CD14-positive monocyte (primary cell): ENCODE data around the gene YTHDF1. TPM values are rescaled to one million over a fixed set of nuclear protein-coding genes. Genes with fewer than 3 reads are reported as not detected.

Source experiments
- DNase-seq, 3 donors: peaks; one replicate each; pipeline ENCODE4 v3.0.0-alpha.2; 2011 to 2022
- H2AFZ ChIP-seq: 2 replicates; pipeline ENCODE4 v1.6.0; 2012; ENCODE audit warnings: mild to moderate bottlenecking, low read depth, low read length, inconsistent platforms; ENCODE audit not compliant: insufficient read depth, poor library complexity, severe bottlenecking
- H3K27ac ChIP-seq, 2 donors: 1 replicate in 1 of 2; 2 replicates in 1 of 2; pipeline ENCODE4 v1.5.1; 2012 to 2013; ENCODE audit warnings: low read length in 2 of 2, control low read depth in 1 of 2, inconsistent platforms in 1 of 2, low read depth in 1 of 2, mild to moderate bottlenecking in 1 of 2
- H3K27me3 ChIP-seq, 2 donors: one replicate each; pipeline versions ENCODE4 v1.6.0 to v1.6.1; 2011 to 2013; ENCODE audit warnings: low read length in 2 of 2; ENCODE audit not compliant: control insufficient read depth in 2 of 2, insufficient read depth in 2 of 2
- H3K36me3 ChIP-seq, 2 donors: replicated peaks in 1 of 2; 1 replicate in 1 of 2; 2 replicates in 1 of 2; pipeline versions ENCODE4 v1.5.1 to v1.6.1; 2012 to 2013; ENCODE audit warnings: low read length in 2 of 2, control low read depth in 1 of 2, inconsistent platforms in 1 of 2, mild to moderate bottlenecking in 1 of 2; ENCODE audit not compliant: insufficient read depth in 2 of 2, control insufficient read depth in 1 of 2
- H3K4me1 ChIP-seq, 2 donors: 1 replicate in 1 of 2; 2 replicates in 1 of 2; pipeline versions ENCODE4 v1.5.1 to v1.6.1; 2012 to 2013; ENCODE audit warnings: low read length in 2 of 2, control low read depth in 1 of 2, inconsistent platforms in 1 of 2, mild to moderate bottlenecking in 1 of 2, moderate library complexity in 1 of 2; ENCODE audit not compliant: insufficient read depth in 2 of 2, control insufficient read depth in 1 of 2
- H3K4me2 ChIP-seq: replicated peaks from 2 replicates; pipeline ENCODE3; 2012; ENCODE audit warnings: low read length, moderate library complexity, mild to moderate bottlenecking; ENCODE audit not compliant: poor library complexity, severe bottlenecking; ENCODE audit errors: extremely low read depth
- H3K4me3 ChIP-seq, 3 experiments: fragments of 200-600 bp in 1 of 3; sonication (generic) in 1 of 3; replicated peaks in 1 of 3; 1 replicate in 2 of 3; 2 replicates in 1 of 3; pipeline ENCODE4 v1.5.1; 2011 to 2013; ENCODE audit warnings: low read length in 3 of 3, mild to moderate bottlenecking in 3 of 3, control low read depth in 2 of 3, low read depth in 2 of 3, inconsistent platforms in 1 of 3, moderate library complexity in 1 of 3
- H3K79me2 ChIP-seq: 2 replicates; pipeline ENCODE4 v1.6.0; 2012; ENCODE audit warnings: mild to moderate bottlenecking, control low read depth, inconsistent platforms, low read length, moderate library complexity; ENCODE audit not compliant: insufficient read depth
- H3K9ac ChIP-seq: 2 replicates; pipeline ENCODE4 v1.6.0; 2017; ENCODE audit warnings: low read length, mild to moderate bottlenecking; ENCODE audit not compliant: insufficient read depth, poor library complexity, severe bottlenecking
- H3K9me3 ChIP-seq, 2 donors: replicated peaks in 1 of 2; 1 replicate in 1 of 2; 2 replicates in 1 of 2; pipeline versions ENCODE4 v1.5.1 to v1.6.1; 2012 to 2013; ENCODE audit warnings: low read length in 2 of 2, control low read depth in 1 of 2; ENCODE audit not compliant: control insufficient read depth in 1 of 2, insufficient read depth in 1 of 2
- H4K20me1 ChIP-seq: 2 replicates; pipeline ENCODE4 v1.6.0; 2012; ENCODE audit warnings: mild to moderate bottlenecking, low read length, control low read depth, moderate library complexity; ENCODE audit not compliant: insufficient read depth
- H3K27ac Mint-ChIP-seq, 7 donors: one replicate each; pipeline ENCODE4 v1.8.0; 2020; ENCODE audit warnings: mild to moderate bottlenecking in 7 of 7, mixed read lengths in 7 of 7, moderate library complexity in 6 of 7, inconsistent platforms in 2 of 7
- H3K27me3 Mint-ChIP-seq, 3 donors: one replicate each; pipeline ENCODE4 v1.8.0; 2021 to 2022; ENCODE audit warnings: low read depth in 3 of 3, mild to moderate bottlenecking in 3 of 3, mixed read lengths in 3 of 3, moderate library complexity in 3 of 3, inconsistent platforms in 1 of 3
- H3K36me3 Mint-ChIP-seq, 2 donors: one replicate each; pipeline ENCODE4 v1.8.0; 2020; ENCODE audit warnings: mixed read lengths in 2 of 2, inconsistent platforms in 1 of 2, mild to moderate bottlenecking in 1 of 2
- H3K4me1 Mint-ChIP-seq: one replicate; pipeline ENCODE4 v1.8.0; 2020; ENCODE audit warnings: mild to moderate bottlenecking, mixed read lengths
- H3K4me3 Mint-ChIP-seq, 2 donors: one replicate each; pipeline ENCODE4 v1.8.0; 2020; ENCODE audit warnings: mild to moderate bottlenecking in 2 of 2, mixed read lengths in 2 of 2, moderate library complexity in 1 of 2
- H3K9me3 Mint-ChIP-seq, 7 donors: one replicate each; pipeline ENCODE4 v1.8.0; 2020 to 2022; ENCODE audit warnings: mixed read lengths in 7 of 7, mild to moderate bottlenecking in 6 of 7, moderate library complexity in 6 of 7, inconsistent platforms in 2 of 7
- CTCF ChIP-seq: fragments of 200-600 bp; IDR thresholded peaks from one replicate; pipeline ENCODE4 v1.8.0; 2022; ENCODE audit warnings: antibody characterized with exemption, mild to moderate bottlenecking
- WGBS: methylation state at CpG from one replicate; pipeline ENCODE4 v1.1.5; 2013; ENCODE audit warnings: missing lambda C conversion rate; ENCODE audit not compliant: insufficient coverage; 5-methylcytosine and 5-hydroxymethylcytosine counted together
- intact Hi-C, 2 donors: fragments of 100-400 bp; cut with micrococcal nuclease; formaldehyde crosslinking; loops; one replicate each; pipeline versions ENCODE4 v1.15.0 to v1.15.1; 2023
- polyA plus RNA-seq, 3 donors: library from polyadenylated mRNA; depleted of rRNA in 1 of 3; unstranded in 2 of 3; stranded (reverse) in 1 of 3; fragments of 300-500 nt in 2 of 3; fragments of >200 nt in 1 of 3; fragmentation: Illumina TruSeq in 2 of 3; gene quantifications; 1 replicate in 2 of 3; 2 replicates in 1 of 3; pipeline ENCODE4 v1.2.3, GENCODE V29; 2012 to 2021

Gene YTHDF1
- polyA plus RNA-seq, 3 donors: 18.0 to 33.4 (median 25.9) TPM

- Histone ChIP-seq H3K9ac (no peak overlapping the region), H3K27me3 (peaks cover 0 to 12% of the 10 kb centered on the region in 2 donors), H3K4me1 (no peaks in the 10 kb centered on the region), H3K4me3 (no peak overlapping the region), H3K79me2 (no peaks in the 10 kb centered on the region), H3K27ac (no peak overlapping the region), H3K4me2 (no peak overlapping the region), H3K36me3 (no peaks in the 10 kb centered on the region), H4K20me1 (no peaks in the 10 kb centered on the region), H2AFZ (no peak overlapping the region), H3K9me3 (no peaks in the 10 kb centered on the region)
- peaks cover 0 to 2% (median 0%) of the 10 kb centered on the region in 7 donors for H3K9me3 Mint-ChIP-seq
- H3K4me3 Mint-ChIP-seq: no peak overlapping the region
- H3K27me3 Mint-ChIP-seq: peaks cover 13 to 29% (median 21%) of the 10 kb centered on the region in 3 donors
- no peaks in the 10 kb centered on the region for H3K4me1 Mint-ChIP-seq
- TF ChIP-seq CTCF: no peak
- WGBS: 80% methylated on average over 9 of the region's 12 CpGs
- no peak overlapping the region for H3K27ac Mint-ChIP-seq
- DNase-seq: no peak
- H3K36me3 Mint-ChIP-seq: no peaks in the 10 kb centered on the region
- intact Hi-C loops: no loop called here
Observed at GRCh38 chr20:63168861-63169260, 47.1 kb downstream of the YTHDF1 start.

- Histone ChIP-seq H3K36me3 (no peaks in the 10 kb centered on the region), H3K4me2 (no peak overlapping the region), H3K27ac (no peak overlapping the region), H3K27me3 (peaks cover 0 to 5% of the 10 kb centered on the region in 2 donors), H3K4me1 (no peaks in the 10 kb centered on the region), H4K20me1 (no peaks in the 10 kb centered on the region), H3K9ac (no peak overlapping the region), H3K79me2 (no peaks in the 10 kb centered on the region), H3K4me3 (no peak overlapping the region), H3K9me3 (no peaks in the 10 kb centered on the region), H2AFZ (no peak overlapping the region)
- no peak overlapping the region for H3K27ac Mint-ChIP-seq
- TF ChIP-seq CTCF: no peak
- H3K27me3 Mint-ChIP-seq: peaks cover 13 to 25% (median 19%) of the 10 kb centered on the region in 3 donors
- no peak overlapping the region for H3K4me3 Mint-ChIP-seq
- no peak for DNase-seq
- 89% methylated on average over 21 of the region's 23 CpGs for WGBS
- peaks cover 0 to 2% (median 0%) of the 10 kb centered on the region in 7 donors for H3K9me3 Mint-ChIP-seq
- intact Hi-C loops: no loop called here
- no peaks in the 10 kb centered on the region for H3K4me1 Mint-ChIP-seq
- H3K36me3 Mint-ChIP-seq: no peaks in the 10 kb centered on the region
Observed at GRCh38 chr20:63167918-63168520, 47.9 kb downstream of the YTHDF1 start.
